A673 (cell line): Measurements from ENCODE around the gene ANK3. TPM values are rescaled to one million over a fixed set of nuclear protein-coding genes. Genes with fewer than 3 reads are reported as not detected.

ENCODE experiments used
- BruUV-seq: library from RNA; stranded (reverse); fragments of 400-500 nt; replicated peaks from 2 replicates; lab custom pipeline; 2021; lab: Mats Ljungman, UMichigan
- CTCF ChIA-PET: fragments of 300-600 bp; sonication (Branson Sonifier 250); formaldehyde crosslinking; loops from one replicate; lab custom pipeline; 2022; ENCODE audit warnings: antibody characterized with exemption; lab: Charles Lee
- POLR2A ChIA-PET: fragments of 300-600 bp; sonication (Branson Sonifier 250); formaldehyde crosslinking; loops from one replicate; lab custom pipeline; 2022; ENCODE audit warnings: antibody characterized with exemption; ENCODE audit not compliant: low non-redundant PET; lab: Charles Lee
- DNase-seq: peaks from one replicate; pipeline ENCODE4 v3.0.0-alpha.2; 2015; ENCODE audit warnings: low spot score
- H3K27ac ChIP-seq: fragments of 200-600 bp; sonication (generic); 2 replicates; pipeline ENCODE4 v1.5.1; 2016; ENCODE audit warnings: mixed run types, low read depth, mild to moderate bottlenecking, mixed read lengths, antibody characterized with exemption, low read length; ENCODE audit not compliant: poor library complexity, severe bottlenecking
- H3K27me3 ChIP-seq: fragments of 200-600 bp; sonication (generic); replicated peaks from 2 replicates; pipeline ENCODE4 v1.6.1; 2017; ENCODE audit warnings: mixed run types, low read depth, mild to moderate bottlenecking, mixed read lengths, antibody characterized with exemption, low read length; ENCODE audit not compliant: insufficient read depth, poor library complexity
- H3K36me3 ChIP-seq: fragments of 200-600 bp; sonication (generic); 2 replicates; pipeline ENCODE4 v1.6.1; 2016; ENCODE audit warnings: mixed run types, mild to moderate bottlenecking, mixed read lengths, antibody characterized with exemption, low read length; ENCODE audit not compliant: insufficient read depth, poor library complexity, severe bottlenecking
- H3K4me1 ChIP-seq: fragments of 200-600 bp; sonication (generic); 2 replicates; pipeline ENCODE4 v1.6.1; 2017; ENCODE audit warnings: mixed run types, mild to moderate bottlenecking, mixed read lengths, antibody characterized with exemption, low read length; ENCODE audit not compliant: insufficient read depth, poor library complexity, severe bottlenecking
- H3K4me3 ChIP-seq: fragments of 200-600 bp; sonication (generic); 2 replicates; pipeline ENCODE4 v1.5.1; 2016; ENCODE audit warnings: low read depth, mixed run types, mild to moderate bottlenecking, mixed read lengths, low read length; ENCODE audit not compliant: poor library complexity, severe bottlenecking
- H3K9me3 ChIP-seq: fragments of 200-600 bp; sonication (generic); 2 replicates; pipeline ENCODE4 v1.6.1; 2016; ENCODE audit warnings: mixed run types, low read depth, mild to moderate bottlenecking, mixed read lengths, antibody characterized with exemption, low read length; ENCODE audit not compliant: poor library complexity, severe bottlenecking
- CTCF ChIP-seq: fragments of 300-800, 200-600 bp; sonication (generic); conservative IDR thresholded peaks from 2 replicates; pipeline ENCODE4 v1.5.1; 2017; ENCODE audit warnings: low read depth, mild to moderate bottlenecking, antibody characterized with exemption, low read length, moderate library complexity, mixed read lengths
- EZH2 ChIP-seq: fragments of 200-600 bp; sonication (generic); IDR thresholded peaks from 2 replicates; pipeline ENCODE4 v1.6.1; 2017; ENCODE audit warnings: borderline replicate concordance, low read depth, mild to moderate bottlenecking, mixed read lengths, antibody characterized with exemption, low read length; ENCODE audit not compliant: poor library complexity, severe bottlenecking
- intact Hi-C: fragments of 100-400 bp; cut with micrococcal nuclease; formaldehyde crosslinking; loops from one replicate; pipeline ENCODE4 v1.10.0; 2022; ENCODE audit not compliant: unreplicated experiment
- total RNA-seq: library from RNA; stranded (reverse); gene quantifications from 2 replicates; pipeline ENCODE4 v1.2.3, GENCODE V29; 2021

The ANK3 gene
- total RNA-seq, 1 experiment from 2014 or later, result 13.5 TPM

DNA sequence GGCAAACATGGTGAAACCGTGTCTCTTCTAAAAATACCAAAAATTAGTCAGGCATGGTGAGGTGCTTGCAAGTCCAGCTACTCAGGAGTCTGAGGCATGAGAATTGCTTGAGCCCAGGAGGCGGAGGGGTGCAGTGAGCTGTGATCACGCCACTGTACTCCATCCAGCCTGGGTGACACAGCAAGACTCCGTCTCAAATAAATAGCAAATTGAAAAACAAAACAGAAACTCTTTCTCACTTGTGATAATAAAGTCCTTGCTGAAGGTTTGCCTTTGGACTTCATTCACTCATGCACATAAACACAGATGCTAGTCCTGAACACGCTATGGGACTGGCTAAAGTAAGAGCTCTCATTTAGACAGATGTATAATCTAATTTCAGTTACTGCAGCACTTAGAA lies 37.6 kb downstream of the ANK3 start:
- ChIA-PET CTCF (no interaction called here), POLR2A (no interaction called here)
- intact Hi-C loops, result no loop called here
- H3K36me3 ChIP-seq, result no peaks in the 10 kb centered on the region
- H3K4me1 ChIP-seq, result no peaks in the 10 kb centered on the region
- H3K27me3 ChIP-seq, result no peaks in the 10 kb centered on the region
- H3K27ac ChIP-seq, result no peak overlapping the region
- H3K9me3 ChIP-seq, result no peaks in the 10 kb centered on the region
- no TSS peak for BruUV-seq
- TF ChIP-seq CTCF (no peak), EZH2 (no peak)
- H3K4me3 ChIP-seq, result no peak overlapping the region
- DNase-seq, result no peak

DNA sequence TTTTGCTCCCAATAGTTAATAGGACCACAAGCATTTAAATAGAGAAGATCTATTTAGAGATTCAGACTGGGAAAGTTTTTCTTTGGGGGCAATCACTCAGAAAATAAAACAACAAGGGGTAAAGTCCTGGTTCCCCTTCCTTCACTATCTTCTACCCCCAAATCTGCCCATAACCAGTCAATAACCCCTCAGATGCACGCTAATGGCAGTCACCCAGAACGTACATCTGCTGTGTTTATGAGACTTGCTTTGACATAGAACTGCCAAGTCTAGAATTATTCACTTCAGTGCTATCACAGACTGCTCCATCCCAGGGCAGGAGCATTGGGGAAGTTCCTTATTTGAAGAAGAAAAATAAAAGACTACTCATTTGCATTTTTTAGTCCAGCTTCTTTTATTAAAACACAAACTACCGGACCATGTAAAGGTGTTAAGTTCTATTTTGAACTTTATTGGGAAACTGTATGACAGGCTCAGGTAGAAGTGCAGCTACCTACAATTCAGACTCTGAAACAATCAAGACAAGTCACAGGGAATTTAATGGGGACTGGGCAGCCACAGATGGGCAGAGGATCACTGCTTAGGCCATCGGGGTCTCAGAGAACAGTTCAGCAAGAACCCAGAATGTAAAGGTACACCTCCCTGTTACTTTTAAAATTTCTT lies 38.4 kb downstream of the ANK3 start:
- ChIA-PET POLR2A (no interaction called here), CTCF (no interaction called here)
- Histone ChIP-seq H3K36me3 (no peaks in the 10 kb centered on the region), H3K27me3 (no peaks in the 10 kb centered on the region), H3K9me3 (no peaks in the 10 kb centered on the region), H3K4me1 (no peaks in the 10 kb centered on the region), H3K4me3 (no peak overlapping the region), H3K27ac (no peak overlapping the region)
- TF ChIP-seq CTCF (no peak), EZH2 (no peak)
- no TSS peak for BruUV-seq
- intact Hi-C loops, result no loop called here
- DNase-seq, result no peak

- ChIA-PET POLR2A (no interaction called here), CTCF (no interaction called here)
- no peak for DNase-seq
- no peaks in the 10 kb centered on the region for H3K9me3 ChIP-seq
- BruUV-seq, result no TSS peak
- H3K4me1 ChIP-seq, result no peaks in the 10 kb centered on the region
- intact Hi-C loops, result no loop called here
- TF ChIP-seq EZH2 (no peak), CTCF (no peak)
- no peaks in the 10 kb centered on the region for H3K27me3 ChIP-seq
- H3K4me3 ChIP-seq, result no peak overlapping the region
- no peaks in the 10 kb centered on the region for H3K36me3 ChIP-seq
- no peak overlapping the region for H3K27ac ChIP-seq
Observed at GRCh38 chr10:60350400-60350799, 39.3 kb downstream of the ANK3 start.
